CD4-positive, alpha-beta T cell (primary cell): ENCODE results near the gene C19orf53. TPM values are rescaled to one million over a fixed set of nuclear protein-coding genes. Genes with fewer than 3 reads are reported as not detected.
A peak's percentile ranks its signal among the peaks of the same experiment; 100 is the strongest.

ENCODE experiments used
- ATAC-seq: fragments of 200-7000 bp; cut with Tn5 transposase; one replicate; pipeline ENCODE4 v1.10.0; 2022; ENCODE audit warnings: mild to moderate bottlenecking; ENCODE audit not compliant: poor library complexity
- CTCF ChIA-PET: fragments of 350-600 bp; sonication (Branson Sonifier 250); formaldehyde crosslinking; loops from one replicate; lab custom pipeline; 2021; ENCODE audit warnings: antibody characterized with exemption, inconsistent platforms; lab: Charles Lee
- POLR2A ChIA-PET: fragments of 350-600 bp; sonication (Branson Sonifier 250); formaldehyde crosslinking; loops from one replicate; lab custom pipeline; 2021; ENCODE audit warnings: antibody characterized with exemption, inconsistent platforms; lab: Charles Lee
- DNase-seq, 14 experiments: peaks; one replicate each; pipeline ENCODE4 v3.0.0-alpha.2; 2013 to 2020; ENCODE audit warnings: mixed read lengths in 2 of 14
- H3K27ac ChIP-seq, 2 donors: one replicate each; pipeline versions ENCODE4 v1.5.1 to v1.7.0; 2013; ENCODE audit warnings: low read length in 2 of 2, low read depth in 1 of 2, mild to moderate bottlenecking in 1 of 2
- H3K27me3 ChIP-seq, 2 experiments: 1 replicate in 1 of 2; 2 replicates in 1 of 2; pipeline versions ENCODE4 v1.6.1 to v1.7.0; 2013; ENCODE audit warnings: low read length in 2 of 2, control low read depth in 1 of 2, mild to moderate bottlenecking in 1 of 2, moderate library complexity in 1 of 2; ENCODE audit not compliant: insufficient read depth in 2 of 2, control insufficient read depth in 1 of 2
- H3K36me3 ChIP-seq: one replicate; pipeline ENCODE4 v1.6.1; 2013; ENCODE audit warnings: low read length, control low read depth; ENCODE audit not compliant: insufficient read depth
- H3K4me1 ChIP-seq: one replicate; pipeline ENCODE4 v1.6.1; 2013; ENCODE audit warnings: low read length, control low read depth; ENCODE audit not compliant: insufficient read depth
- H3K4me3 ChIP-seq: one replicate; pipeline ENCODE4 v1.5.1; 2013; ENCODE audit warnings: mild to moderate bottlenecking, low read length, moderate library complexity
- H3K9me3 ChIP-seq, 2 experiments: 1 replicate in 1 of 2; 2 replicates in 1 of 2; pipeline versions ENCODE4 v1.6.1 to v1.7.0; 2013; ENCODE audit warnings: low read length in 2 of 2, mild to moderate bottlenecking in 2 of 2, control low read depth in 1 of 2, moderate library complexity in 1 of 2; ENCODE audit not compliant: control insufficient read depth in 1 of 2, insufficient read depth in 1 of 2
- H3K27ac Mint-ChIP-seq: one replicate; pipeline ENCODE4 v1.8.0; 2020; ENCODE audit warnings: mixed read lengths
- H3K27me3 Mint-ChIP-seq: one replicate; pipeline ENCODE4 v1.8.0; 2021; ENCODE audit warnings: mixed read lengths
- H3K36me3 Mint-ChIP-seq: one replicate; pipeline ENCODE4 v1.8.0; 2021; ENCODE audit warnings: low read depth, mixed read lengths
- H3K4me1 Mint-ChIP-seq: one replicate; pipeline ENCODE4 v1.8.0; 2021; ENCODE audit warnings: low read depth, mixed read lengths
- H3K4me3 Mint-ChIP-seq: one replicate; pipeline ENCODE4 v1.8.0; 2020; ENCODE audit warnings: mild to moderate bottlenecking, mixed read lengths
- H3K9me3 Mint-ChIP-seq: one replicate; pipeline ENCODE4 v1.8.0; 2020; ENCODE audit warnings: mixed read lengths
- intact Hi-C, 2 experiments: fragments of 100-400 bp; cut with DNase I in 1 of 2; cut with micrococcal nuclease in 1 of 2; formaldehyde crosslinking; loops; one replicate each; pipeline versions ENCODE4 v1.15.1 to v1.9.0; 2023 to 2025; cut with DNase I, micrococcal nuclease
- total RNA-seq, 174 experiments: library from RNA in 2 of 174; stranded (reverse) in 2 of 174; gene quantifications; one replicate each; pipeline ENCODE4 v1.2.3 and lab custom pipeline; 2021 to 2026
- TF ChIP-seq, protein P1 (sequence below): fragments of 200-600 bp; IDR thresholded peaks from one replicate; pipeline ENCODE4 v1.8.0; 2022; ENCODE audit warnings: antibody characterized with exemption, mild to moderate bottlenecking

C19orf53 gene
- total RNA-seq, 2 experiments from 2014 or later: 119 TPM

- Mint-ChIP-seq H3K4me1 (peaks cover 23% of the 10 kb centered on the region), H3K4me3 (no peak overlapping the region), H3K9me3 (no peaks in the 10 kb centered on the region), H3K27ac (no peak overlapping the region), H3K36me3 (peaks cover 4% of the 10 kb centered on the region), H3K27me3 (no peaks in the 10 kb centered on the region)
- Histone ChIP-seq H3K4me1 (peaks cover 20% of the 10 kb centered on the region), H3K9me3 (no peaks in the 10 kb centered on the region), H3K27ac (no peak overlapping the region), H3K4me3 (no peak overlapping the region), H3K36me3 (peaks cover 1% of the 10 kb centered on the region), H3K27me3 (no peaks in the 10 kb centered on the region)
- intact Hi-C loops: no loop called here
- no peak for ATAC-seq
- TF ChIP-seq, protein P1, sequence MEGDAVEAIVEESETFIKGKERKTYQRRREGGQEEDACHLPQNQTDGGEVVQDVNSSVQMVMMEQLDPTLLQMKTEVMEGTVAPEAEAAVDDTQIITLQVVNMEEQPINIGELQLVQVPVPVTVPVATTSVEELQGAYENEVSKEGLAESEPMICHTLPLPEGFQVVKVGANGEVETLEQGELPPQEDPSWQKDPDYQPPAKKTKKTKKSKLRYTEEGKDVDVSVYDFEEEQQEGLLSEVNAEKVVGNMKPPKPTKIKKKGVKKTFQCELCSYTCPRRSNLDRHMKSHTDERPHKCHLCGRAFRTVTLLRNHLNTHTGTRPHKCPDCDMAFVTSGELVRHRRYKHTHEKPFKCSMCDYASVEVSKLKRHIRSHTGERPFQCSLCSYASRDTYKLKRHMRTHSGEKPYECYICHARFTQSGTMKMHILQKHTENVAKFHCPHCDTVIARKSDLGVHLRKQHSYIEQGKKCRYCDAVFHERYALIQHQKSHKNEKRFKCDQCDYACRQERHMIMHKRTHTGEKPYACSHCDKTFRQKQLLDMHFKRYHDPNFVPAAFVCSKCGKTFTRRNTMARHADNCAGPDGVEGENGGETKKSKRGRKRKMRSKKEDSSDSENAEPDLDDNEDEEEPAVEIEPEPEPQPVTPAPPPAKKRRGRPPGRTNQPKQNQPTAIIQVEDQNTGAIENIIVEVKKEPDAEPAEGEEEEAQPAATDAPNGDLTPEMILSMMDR: no peak
- CTCF ChIA-PET: no interaction called here
- no peak for DNase-seq
- POLR2A ChIA-PET: interaction anchor here (0.9 kb wide), 1 partner anchor 12 kb away, joined by 3 read pairs; no protein-coding TSS in a partner anchor
Measured at GRCh38 chr19:13799669-13800068, 25.4 kb downstream of the C19orf53 start.

- ChIA-PET POLR2A (interaction anchor here (0.8 kb wide), 1 partner anchor 59 kb away, joined by 3 read pairs; no protein-coding TSS in a partner anchor), CTCF (interaction anchor here (0.9 kb wide), 1 partner anchor 11 kb away, joined by 3 read pairs; no protein-coding TSS in a partner anchor)
Measured at GRCh38 chr19:13803038-13803437, 28.8 kb downstream of the C19orf53 start.

DNA sequence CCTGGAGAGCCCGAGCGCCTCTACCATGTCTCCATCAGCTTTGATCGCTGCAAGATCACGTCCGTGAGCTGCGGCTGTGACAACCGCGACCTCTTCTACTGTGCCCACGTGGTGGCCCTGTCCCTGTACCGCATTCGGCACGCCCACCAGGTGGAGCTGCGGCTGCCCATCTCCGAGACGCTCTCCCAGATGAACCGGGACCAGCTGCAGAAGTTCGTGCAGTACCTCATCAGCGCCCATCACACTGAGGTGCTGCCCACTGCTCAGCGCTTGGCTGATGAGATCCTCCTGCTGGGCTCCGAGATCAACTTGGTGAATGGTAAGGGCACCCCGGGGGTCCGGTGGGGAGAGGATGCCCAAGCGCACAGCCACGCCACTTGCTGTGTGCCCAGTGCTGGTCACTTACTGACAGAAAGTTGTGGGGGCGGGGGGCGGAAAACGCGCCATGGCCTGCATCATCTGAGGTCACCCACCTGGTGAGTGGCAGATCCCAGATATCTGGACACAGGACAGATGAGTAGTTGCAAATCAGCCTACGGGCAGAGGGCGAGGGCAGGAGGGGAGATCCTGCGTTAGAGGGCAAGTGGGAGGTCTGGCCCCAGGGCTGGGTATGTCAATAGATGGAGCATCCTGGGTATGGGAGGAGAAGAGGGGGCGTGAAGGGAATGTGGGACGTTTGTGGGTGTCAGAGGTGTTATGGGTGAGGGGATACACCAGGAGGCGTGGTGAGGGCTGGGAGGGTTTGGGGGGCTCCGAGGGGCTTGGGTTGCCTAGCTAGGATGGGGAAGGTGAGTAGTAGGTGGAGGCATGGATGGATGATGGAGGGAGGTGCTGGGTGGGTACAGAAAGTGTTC is 30.8 kb downstream of the C19orf53 start:
- H3K27ac Mint-ChIP-seq: no peak overlapping the region
- TF ChIP-seq, protein P1: peak; percentile 34
- no peak overlapping the region for H3K27ac ChIP-seq
- ChIA-PET CTCF (interaction anchor here (0.6 to 1.1 kb wide), 2 partner anchors 32 to 67 kb away, joined by 3 read pairs; no protein-coding TSS in a partner anchor), POLR2A (interaction anchor here (0.6 kb wide), 1 partner anchor 57 kb away, joined by 3 read pairs; no protein-coding TSS in a partner anchor)
- H3K4me3 ChIP-seq: no peak overlapping the region
- intact Hi-C loops: no loop called here
- H3K36me3 ChIP-seq: peaks cover 13% of the 10 kb centered on the region
- ATAC-seq: no peak
- H3K4me1 Mint-ChIP-seq: no peaks in the 10 kb centered on the region
- DNase-seq: peak in 3 of 14 experiments; percentile 26 to 50 (median 47)
- no peaks in the 10 kb centered on the region for H3K27me3 Mint-ChIP-seq
- no peaks in the 10 kb centered on the region for H3K4me1 ChIP-seq
- no peak overlapping the region for H3K4me3 Mint-ChIP-seq
- peaks cover 13% of the 10 kb centered on the region for H3K36me3 Mint-ChIP-seq
- H3K9me3 Mint-ChIP-seq: no peaks in the 10 kb centered on the region
- no peaks in the 10 kb centered on the region for H3K27me3 ChIP-seq
- no peaks in the 10 kb centered on the region for H3K9me3 ChIP-seq

More at GRCh38 chr19:13803038-13803437, 28.8 kb downstream of the C19orf53 start:
- H3K4me3 ChIP-seq: no peak overlapping the region
- Mint-ChIP-seq H3K36me3 (peaks cover 6% of the 10 kb centered on the region), H3K9me3 (no peaks in the 10 kb centered on the region), H3K4me1 (no peaks in the 10 kb centered on the region), H3K27ac (no peak overlapping the region), H3K27me3 (no peaks in the 10 kb centered on the region), H3K4me3 (no peak overlapping the region)
- H3K36me3 ChIP-seq: peaks cover 12% of the 10 kb centered on the region
- ATAC-seq (no peak), DNase-seq (no peak)
- H3K27ac ChIP-seq: no peak overlapping the region
- TF ChIP-seq, protein P1: no peak
- H3K27me3 ChIP-seq: no peaks in the 10 kb centered on the region
- intact Hi-C loops: no loop called here
- H3K9me3 ChIP-seq: no peaks in the 10 kb centered on the region
- H3K4me1 ChIP-seq: no peaks in the 10 kb centered on the region
